Measurements from ENCODE around the gene LIM2.
A peak's percentile ranks its signal among the peaks of the same experiment; 100 is the strongest.

DNA sequence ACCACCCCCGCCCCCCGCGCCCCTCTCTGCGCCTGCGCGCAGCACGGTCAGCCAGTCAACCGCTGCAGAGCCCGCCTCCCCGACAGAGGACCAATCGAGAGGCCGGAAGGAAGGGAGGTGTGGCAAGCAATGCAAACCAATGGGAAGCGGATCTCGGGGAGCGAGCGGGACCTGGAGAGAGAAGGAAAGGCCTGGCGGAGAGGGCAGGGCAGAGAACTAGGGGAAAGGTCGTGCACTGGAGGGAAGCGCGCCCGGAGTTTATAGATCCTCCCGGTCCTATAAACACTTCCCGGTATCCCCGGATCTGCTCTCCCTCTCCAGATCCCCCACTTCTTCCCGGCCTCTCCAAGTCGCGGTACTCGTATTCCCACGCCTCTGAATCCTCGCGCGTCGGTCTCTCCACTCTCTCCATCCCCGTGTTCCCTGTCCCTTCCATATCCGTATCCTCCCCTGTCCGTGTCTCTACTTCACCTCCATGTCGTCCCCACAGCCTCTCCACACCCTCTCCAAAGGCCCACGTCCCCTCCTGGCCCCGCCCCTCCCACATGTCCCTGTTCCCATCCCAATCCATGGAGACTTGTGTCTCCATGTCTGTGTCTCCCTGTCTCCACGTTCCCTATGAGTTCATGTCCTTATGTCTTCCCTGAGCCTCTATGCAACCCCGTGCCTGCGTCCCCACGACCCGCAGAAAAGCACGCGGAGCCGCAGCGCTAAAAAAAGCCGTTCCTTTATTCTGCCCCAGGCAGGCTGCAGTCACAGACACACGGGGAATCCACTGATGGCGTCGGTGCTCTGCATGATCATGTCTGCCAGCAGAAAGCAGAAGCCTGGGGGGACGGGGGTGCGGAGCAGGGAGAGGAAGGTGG is 21.2 kb downstream of the LIM2 start:
- TF ChIP-seq CTCF (IDR thresholded peaks at IDR 0.05) (no peak), POLR2A (IDR thresholded peaks at IDR 0.05) (peak; percentile 63 to 88)
